IMR-90 (cell line): ENCODE results near the gene FAT2. TPM values are rescaled to one million over a fixed set of nuclear protein-coding genes. Genes with fewer than 3 reads are reported as not detected.

Source experiments
- ATAC-seq: fragments of 200-7000 bp; cut with Tn5 transposase; 2 replicates; pipeline ENCODE4 v1.9.1; 2020; ENCODE audit warnings: low read depth, mild to moderate bottlenecking, moderate library complexity
- BruUV-seq: library from RNA; stranded (reverse); fragments of 400-500 nt; replicated peaks from 2 replicates; lab custom pipeline; 2021; lab: Mats Ljungman, UMichigan
- CTCF ChIA-PET: fragments of 300-600 bp; formaldehyde crosslinking; extraction: SDS; loops from one replicate; lab custom pipeline; 2021; ENCODE audit warnings: antibody characterized with exemption; lab: Yijun Ruan, JAX
- POLR2A ChIA-PET: fragments of 300-600 bp; sonication (Branson Sonifier 250); formaldehyde crosslinking; loops from one replicate; lab custom pipeline; 2022; ENCODE audit warnings: antibody characterized with exemption; ENCODE audit not compliant: unreplicated experiment; lab: Charles Lee
- DNase-seq: peaks from one replicate; pipeline ENCODE4 v3.0.0; 2013
- H2AFZ ChIP-seq: replicated peaks from 2 replicates; pipeline ENCODE3; 2013; ENCODE audit warnings: low read length, mild to moderate bottlenecking; ENCODE audit not compliant: poor library complexity
- H2AK5ac ChIP-seq: 2 replicates; pipeline ENCODE4 v1.6.1; 2013; ENCODE audit warnings: low read depth, low read length, inconsistent platforms
- H2AK9ac ChIP-seq: replicated peaks from 2 replicates; pipeline ENCODE3; 2013; ENCODE audit warnings: mild to moderate bottlenecking, low read depth, low read length, moderate library complexity; ENCODE audit not compliant: poor library complexity
- H2BK120ac ChIP-seq: 2 replicates; pipeline ENCODE4 v1.6.1; 2013; ENCODE audit warnings: low read depth, low read length, inconsistent platforms
- H2BK15ac ChIP-seq: 3 replicates; pipeline ENCODE4 v1.6.1; 2013; ENCODE audit warnings: low read depth, low read length, inconsistent platforms
- H2BK20ac ChIP-seq: 2 replicates; pipeline ENCODE4 v1.6.1; 2013; ENCODE audit warnings: low read depth, mild to moderate bottlenecking, inconsistent platforms, low read length, moderate library complexity
- H2BK5ac ChIP-seq: 2 replicates; pipeline ENCODE4 v1.6.1; 2013; ENCODE audit warnings: mild to moderate bottlenecking, low read depth, low read length, inconsistent platforms; ENCODE audit not compliant: poor library complexity, severe bottlenecking
- H3K14ac ChIP-seq: replicated peaks from 2 replicates; pipeline ENCODE4 v1.6.1; 2013; ENCODE audit warnings: low read depth, low read length, inconsistent platforms
- H3K18ac ChIP-seq: 2 replicates; pipeline ENCODE4 v1.6.1; 2013; ENCODE audit warnings: low read depth, low read length, control low read depth
- H3K23ac ChIP-seq: 2 replicates; pipeline ENCODE4 v1.6.1; 2013; ENCODE audit warnings: low read depth, low read length, inconsistent platforms
- H3K27ac ChIP-seq: 2 replicates; pipeline ENCODE4 v1.5.1; 2013; ENCODE audit warnings: mild to moderate bottlenecking, control low read depth, low read length; ENCODE audit not compliant: insufficient read depth
- H3K27me3 ChIP-seq: 2 replicates; pipeline ENCODE4 v1.6.1; 2013; ENCODE audit warnings: low read length; ENCODE audit not compliant: control insufficient read depth, insufficient read depth
- H3K36me3 ChIP-seq: 2 replicates; pipeline ENCODE4 v1.6.1; 2013; ENCODE audit warnings: low read length, mixed read lengths; ENCODE audit not compliant: control insufficient read depth, insufficient read depth
- H3K4ac ChIP-seq: 2 replicates; pipeline ENCODE4 v1.6.1; 2013; ENCODE audit warnings: low read depth, low read length, inconsistent platforms
- H3K4me1 ChIP-seq: 2 replicates; pipeline ENCODE4 v1.6.1; 2013; ENCODE audit warnings: low read length, mixed read lengths; ENCODE audit not compliant: control insufficient read depth, insufficient read depth
- H3K4me2 ChIP-seq: 2 replicates; pipeline ENCODE4 v1.6.1; 2013; ENCODE audit warnings: low read depth, mild to moderate bottlenecking, control low read depth, low read length, moderate library complexity
- H3K4me3 ChIP-seq: 2 replicates; pipeline ENCODE4 v1.5.1; 2013; ENCODE audit warnings: low read depth, mild to moderate bottlenecking, control low read depth, low read length, moderate library complexity; ENCODE audit not compliant: insufficient read depth
- H3K56ac ChIP-seq: 2 replicates; pipeline ENCODE4 v1.6.1; 2013; ENCODE audit warnings: low read length, inconsistent platforms; ENCODE audit not compliant: insufficient read depth; ENCODE audit errors: extremely low read depth
- H3K79me1 ChIP-seq, 2 experiments: 2 replicates each; pipeline ENCODE4 v1.6.1; 2013; ENCODE audit warnings: low read length in 2 of 2, inconsistent platforms in 1 of 2, low read depth in 1 of 2
- H3K9ac ChIP-seq: 2 replicates; pipeline ENCODE4 v1.6.1; 2013; ENCODE audit warnings: low read depth, low read length, control low read depth
- H3K9me1 ChIP-seq: 2 replicates; pipeline ENCODE4 v1.6.1; 2013; ENCODE audit warnings: low read length, inconsistent platforms; ENCODE audit not compliant: insufficient read depth
- H3K9me3 ChIP-seq: 2 replicates; pipeline ENCODE4 v1.6.1; 2013; ENCODE audit warnings: low read length; ENCODE audit not compliant: control insufficient read depth, insufficient read depth
- H4K20me1 ChIP-seq: 2 replicates; pipeline ENCODE4 v1.6.1; 2013; ENCODE audit warnings: low read length, inconsistent platforms; ENCODE audit not compliant: insufficient read depth
- H4K5ac ChIP-seq: 2 replicates; pipeline ENCODE4 v1.6.1; 2013; ENCODE audit warnings: mild to moderate bottlenecking, low read depth, low read length, control low read depth
- H4K8ac ChIP-seq, 2 experiments: 2 replicates each; pipeline ENCODE4 v1.6.1; 2013; ENCODE audit warnings: low read depth in 2 of 2, low read length in 2 of 2, control low read depth in 1 of 2, inconsistent platforms in 1 of 2
- H4K91ac ChIP-seq: 2 replicates; pipeline ENCODE4 v1.6.1; 2013; ENCODE audit warnings: low read depth, low read length, inconsistent platforms; ENCODE audit not compliant: insufficient read depth
- MAFK ChIP-seq: IDR thresholded peaks from 2 replicates; pipeline ENCODE4 v1.6.1; 2012; ENCODE audit warnings: low read depth, low read length, improper control_type of control experiment
- MAZ ChIP-seq: IDR thresholded peaks from 2 replicates; pipeline ENCODE4 v1.6.1; 2012; ENCODE audit warnings: low read depth, mild to moderate bottlenecking, low read length, improper control_type of control experiment, moderate library complexity, borderline replicate concordance
- RAD21 ChIP-seq: IDR thresholded peaks from 2 replicates; pipeline ENCODE4 v1.6.1; 2012; ENCODE audit warnings: low read length, improper control_type of control experiment
- WGBS, 2 experiments: methylation state at CpG; one replicate each; pipeline versions ENCODE4 v1.1.5 to v1.1.7; 2013; ENCODE audit warnings: missing lambda C conversion rate in 2 of 2; ENCODE audit not compliant: insufficient read length in 1 of 2; ENCODE audit errors: extremely low coverage in 2 of 2; 5-methylcytosine and 5-hydroxymethylcytosine counted together
- dilution Hi-C: fragments of 300-500 bp; cut with HindIII; formaldehyde crosslinking; loops from one replicate; pipeline ENCODE4 v1.14.3; 2018; ENCODE audit warnings: low sequenced_read_pairs; ENCODE audit not compliant: unreplicated experiment
- in situ Hi-C: fragments of 300-500 bp; cut with MboI; formaldehyde crosslinking; loops from 3 replicates; pipeline ENCODE4 v1.14.3; 2019; ENCODE audit warnings: low sequenced_read_pairs, inconsistent platforms, mixed read lengths
- intact Hi-C: fragments of 100-400 bp; cut with micrococcal nuclease; formaldehyde crosslinking; loops from 2 replicates; pipeline ENCODE4 v1.10.0; 2022
- polyA plus RNA-seq, 3 experiments: library from polyadenylated mRNA; depleted of rRNA; stranded (reverse); fragments of >200 nt; gene quantifications; 2 replicates each; pipeline ENCODE4 v1.2.3, GENCODE V29; 2012; ENCODE audit warnings: low replicate concordance in 1 of 3
- total RNA-seq: library from RNA; depleted of rRNA; stranded (reverse); fragments of >200 nt; gene quantifications from 2 replicates; pipeline ENCODE4 v1.2.3, GENCODE V29; 2012

The FAT2 gene
- total and polyA plus RNA-seq, 2 of the 4 experiments (the other 2 are of a cell fraction) = under 0.01 to 0.03 TPM

DNA sequence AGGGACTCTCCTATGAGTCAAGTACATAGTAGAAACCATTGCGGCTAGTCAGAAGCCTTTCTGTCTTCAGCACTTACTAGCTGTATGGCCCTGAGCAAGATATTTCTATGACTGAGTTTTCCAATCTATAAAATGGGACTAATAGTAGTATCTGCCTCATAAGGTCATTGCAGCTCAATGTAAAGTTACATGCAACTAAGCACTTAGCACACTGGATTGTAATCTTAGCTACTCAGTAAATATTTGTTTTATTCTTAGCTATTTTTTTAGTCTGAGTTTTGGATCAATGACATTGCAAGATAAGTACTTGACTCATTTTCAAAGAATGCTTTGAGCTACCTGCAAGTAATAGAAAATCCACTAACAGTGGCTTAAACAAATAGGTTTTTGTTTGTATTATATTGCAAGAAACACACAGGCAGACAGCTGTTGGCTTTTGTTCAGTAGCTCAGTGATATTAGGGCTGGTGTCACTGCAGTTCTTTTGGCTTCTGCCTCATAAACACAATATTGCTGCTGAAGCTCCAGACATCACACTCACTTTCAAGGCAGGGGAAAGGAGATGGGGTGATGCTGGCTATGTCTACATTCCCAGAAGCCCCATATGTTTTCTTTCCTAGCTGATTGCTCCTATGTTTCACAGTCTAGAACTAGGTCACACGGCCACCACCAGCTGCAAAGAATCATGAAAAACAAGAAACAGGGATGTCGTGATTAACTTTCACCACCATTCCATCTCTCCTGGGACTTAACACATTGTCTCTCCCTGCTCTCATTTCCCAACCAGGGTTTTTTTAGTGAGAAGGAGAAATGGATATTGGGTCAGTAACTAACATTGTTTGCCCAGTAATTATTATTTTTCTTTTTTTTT, 26.9 kb upstream of the FAT2 start:
- TF ChIP-seq MAFK (no peak), RAD21 (no peak), MAZ (no peak)
- no peak overlapping the region for H4K5ac ChIP-seq
- no peak overlapping the region for H3K18ac ChIP-seq
- in situ Hi-C loops = no loop called here
- H2AK5ac ChIP-seq = no peak overlapping the region
- no peak overlapping the region for H2BK5ac ChIP-seq
- H3K9me3 ChIP-seq = 0 out of 2 replicates have a peak, but pooled peaks cover 1% of the 10 kb centered on the region
- no peak overlapping the region for H3K4ac ChIP-seq
- no peak overlapping the region for H2BK120ac ChIP-seq
- DNase-seq (no peak), ATAC-seq (no peak)
- peaks cover 34% of the 10 kb centered on the region for H3K27me3 ChIP-seq
- H3K27ac ChIP-seq = no peak overlapping the region
- no peak overlapping the region for H2AK9ac ChIP-seq
- H2AFZ ChIP-seq = no peak overlapping the region
- no peaks in the 10 kb centered on the region for H3K36me3 ChIP-seq
- no peak overlapping the region for H3K14ac ChIP-seq
- H2BK20ac ChIP-seq = no peak overlapping the region
- CTCF ChIA-PET = interaction anchor here (0.6 kb wide), 1 partner anchor 9 kb away, joined by 3 read pairs; no protein-coding TSS in a partner anchor
- H4K20me1 ChIP-seq = no peaks in the 10 kb centered on the region
- no peak overlapping the region for H3K4me3 ChIP-seq
- no peak overlapping the region for H4K91ac ChIP-seq
- POLR2A ChIA-PET = no interaction called here
- no peak overlapping the region for H3K23ac ChIP-seq
- no peak overlapping the region for H3K9ac ChIP-seq
- WGBS, 2 experiments = no CpG with 5 or more reads among the region's 3 CpGs
- no TSS peak for BruUV-seq
- no peak overlapping the region for H3K4me2 ChIP-seq
- H4K8ac ChIP-seq = no peak overlapping the region
- dilution Hi-C loops = no loop called here
- no peak overlapping the region for H3K56ac ChIP-seq
- no peaks in the 10 kb centered on the region for H3K9me1 ChIP-seq
- intact Hi-C loops = no loop called here
- no peaks in the 10 kb centered on the region for H3K79me1 ChIP-seq
- no peak overlapping the region for H2BK15ac ChIP-seq
- no peaks in the 10 kb centered on the region for H3K4me1 ChIP-seq
